Stromal cell of bone marrow (primary cell): ENCODE measurements around the gene CACNA1A.
"Not testable (repeated sequence)": the region's sequence is repeated elsewhere in the genome, so short reads cannot be mapped to it uniquely, and the experiment has no call there.

Experiments used
- DNase-seq: peaks from one replicate; pipeline ENCODE4 v3.0.0-alpha.2; 2012; ENCODE audit warnings: low read depth

The CACNA1A gene

GRCh38 chr19:13506471-13506820 lies at the start of gene CACNA1A:
Gene CACNA1A (minus strand): TSS chr19:13506479. CDS start chr19:13506224, 255 bp downstream.
- no peak for DNase-seq

DNA sequence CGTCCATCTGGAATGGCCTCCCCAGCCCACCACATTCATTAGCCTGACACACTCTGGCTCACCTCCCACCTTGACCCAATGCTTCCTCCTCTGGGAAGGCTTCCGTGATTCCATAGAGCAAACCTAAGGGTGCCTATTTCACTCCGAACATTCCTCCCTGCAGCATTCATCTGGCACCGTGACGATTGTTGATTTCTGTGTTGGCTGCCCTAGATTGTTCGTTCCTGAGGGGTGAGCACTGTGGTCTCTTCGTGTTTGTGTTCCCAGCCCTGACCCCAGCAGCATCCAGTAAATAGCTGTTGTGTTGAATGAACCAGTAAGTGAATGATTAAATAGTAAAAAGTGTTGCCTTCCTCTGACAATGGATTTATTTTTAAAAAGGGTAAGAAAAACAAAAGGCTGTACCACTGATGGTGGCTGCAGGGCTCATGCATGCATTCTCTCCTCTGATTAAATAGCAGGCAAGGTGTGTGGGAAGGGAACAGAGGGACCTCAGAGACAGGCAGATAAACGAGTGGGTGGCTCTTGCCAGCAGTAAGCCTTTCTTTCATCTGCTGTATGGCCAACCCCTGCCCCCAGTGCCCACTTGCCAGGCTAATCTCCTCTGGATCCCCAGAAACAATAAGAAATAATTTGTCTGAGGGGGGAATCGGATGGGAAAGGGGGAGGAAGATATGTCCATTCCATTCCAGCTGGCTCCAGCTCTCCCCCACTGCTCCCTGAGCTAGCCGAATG lies 48.4 kb upstream of the CACNA1A start:
- no peak for DNase-seq

DNA sequence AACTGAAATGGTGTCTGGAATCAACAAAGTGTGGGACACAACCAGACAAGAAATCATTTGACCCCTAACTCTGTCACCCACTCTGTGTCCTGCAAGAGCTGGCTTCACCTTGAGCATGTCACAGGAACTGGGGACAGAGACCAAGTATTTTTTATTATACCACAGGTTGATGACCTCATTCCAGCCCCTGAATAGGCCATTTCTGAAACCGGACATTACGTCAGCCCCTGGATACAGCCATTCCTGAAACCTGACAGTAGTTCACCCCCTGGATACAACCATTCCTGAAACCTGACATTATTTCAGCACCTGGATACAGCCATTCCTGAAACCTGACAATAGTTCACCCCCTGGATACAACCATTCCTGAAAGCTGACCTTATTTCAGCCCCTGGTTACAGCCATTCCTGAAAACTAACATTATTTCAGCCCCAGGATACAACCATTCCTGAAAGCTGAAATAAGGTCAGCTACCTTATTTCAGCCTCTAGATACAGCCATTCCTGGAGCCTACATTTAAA lies 47.7 kb upstream of the CACNA1A start:
- no peak for DNase-seq

DNA sequence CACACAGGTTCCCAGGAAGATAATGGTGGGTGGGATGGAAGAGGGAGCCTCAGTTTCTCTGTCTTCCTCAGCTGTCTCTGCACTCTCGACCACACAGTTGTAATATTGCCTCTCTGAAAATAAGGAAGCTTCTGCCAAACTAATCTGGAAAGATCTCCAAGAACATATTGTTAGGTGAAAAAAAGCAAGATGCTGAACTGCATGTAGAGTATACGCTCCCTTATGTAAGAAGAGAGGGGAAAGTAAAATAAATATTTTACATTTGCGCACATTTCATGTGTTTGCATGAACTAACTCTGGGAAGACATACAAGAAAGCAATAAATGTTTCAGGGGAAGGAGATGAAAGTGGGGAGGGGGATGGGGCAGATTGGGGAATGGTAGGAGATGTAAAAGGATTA lies 41.9 kb upstream of the CACNA1A start:
- no peak for DNase-seq

- DNase-seq: no peak
Observed at GRCh38 chr19:13547102-13547501, 40.8 kb upstream of the CACNA1A start.

DNA sequence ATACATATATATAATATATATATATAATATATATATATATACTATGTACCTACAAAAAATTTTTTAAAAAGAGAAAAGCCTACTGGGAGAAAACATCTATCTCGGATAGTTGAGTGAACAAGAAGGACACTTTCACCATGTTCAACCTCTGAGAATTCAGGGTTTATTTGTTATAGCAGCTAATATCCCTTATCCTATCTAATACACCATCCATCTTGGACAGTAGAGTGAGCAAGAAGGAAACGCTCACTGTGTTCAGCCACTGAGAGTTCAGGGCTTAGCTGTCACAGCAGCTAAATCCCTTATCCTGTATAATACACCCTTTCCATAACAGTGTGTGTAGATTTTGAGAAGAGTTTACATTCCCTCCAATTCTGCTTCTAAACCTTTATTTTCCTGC lies 38.1 kb upstream of the CACNA1A start:
- DNase-seq: no peak

DNA sequence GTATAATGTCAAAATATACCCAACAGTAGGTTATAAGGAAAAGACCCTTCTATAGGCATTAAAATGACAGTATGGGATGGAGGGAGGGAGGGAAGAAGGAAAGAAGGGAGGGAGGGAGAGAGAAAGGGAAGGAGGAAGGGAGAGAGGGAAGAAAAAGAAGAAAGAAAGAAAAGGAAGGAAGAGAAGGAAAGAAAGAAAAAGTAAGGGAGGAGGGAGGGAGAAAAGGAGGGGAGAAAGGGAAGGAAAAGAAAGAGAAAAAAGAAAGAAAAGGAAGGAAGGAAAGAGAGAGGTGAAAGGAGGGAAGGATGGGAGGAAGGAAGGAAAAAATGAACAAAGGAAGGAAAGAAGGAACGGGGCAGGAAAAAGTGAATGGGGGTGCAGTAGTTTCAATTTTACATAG lies 35.3 kb upstream of the CACNA1A start:
- DNase-seq: no peak

GRCh38 chr19:13539332-13539731 lies 33.1 kb upstream of the CACNA1A start:
- no peak for DNase-seq

DNA sequence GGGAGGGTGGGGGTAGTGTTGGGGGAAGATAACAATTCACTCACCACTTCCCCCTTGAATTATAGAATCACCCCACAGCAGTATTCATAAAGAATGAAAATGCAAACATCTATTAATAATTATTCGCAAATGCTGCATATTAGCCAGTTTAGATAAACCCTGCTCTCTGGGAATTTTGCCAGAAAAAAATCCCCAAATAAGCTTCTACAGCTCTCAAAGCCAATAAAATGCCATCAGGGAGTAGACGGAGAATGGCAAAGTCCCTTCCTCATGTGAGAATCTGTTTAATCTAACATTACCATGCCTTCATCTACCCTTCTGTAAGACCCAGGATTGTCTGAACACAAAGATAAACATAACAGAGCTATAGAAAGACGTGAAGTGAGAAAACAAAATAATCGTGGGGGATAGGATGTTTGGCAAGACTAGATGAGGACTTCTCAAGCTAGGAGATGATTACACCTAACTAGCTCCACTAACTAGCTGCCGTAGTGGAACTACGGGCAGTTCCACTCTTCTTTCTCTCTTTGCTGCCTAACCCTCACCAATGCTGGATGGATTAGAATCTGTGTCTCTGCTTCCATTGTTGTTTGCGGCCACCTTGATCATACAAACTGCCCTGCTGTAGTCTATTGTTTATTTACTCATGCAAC lies 32.4 kb upstream of the CACNA1A start:
- DNase-seq: no peak

GRCh38 chr19:13537454-13537853 lies 31.2 kb upstream of the CACNA1A start:
- no peak for DNase-seq

GRCh38 chr19:13530720-13531119 lies 24.4 kb upstream of the CACNA1A start:
- DNase-seq: no peak

DNA sequence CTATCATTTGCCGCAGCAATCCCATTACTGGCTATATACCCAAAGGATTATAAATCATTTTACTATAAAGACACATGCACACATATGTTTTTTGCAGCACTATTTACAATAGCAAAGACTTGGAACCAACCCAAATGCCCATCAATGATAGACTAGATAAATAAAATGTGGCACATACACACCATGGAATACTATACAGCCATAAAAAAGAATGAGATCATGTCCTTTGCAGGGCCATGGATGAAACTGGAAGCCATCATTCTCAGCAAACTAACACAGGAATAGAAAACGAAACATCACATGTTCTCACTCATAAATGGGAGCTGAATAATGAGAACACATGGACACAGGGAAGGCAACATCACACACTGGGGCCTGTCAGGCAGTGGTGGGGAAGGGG lies 23.4 kb upstream of the CACNA1A start:
- DNase-seq: not testable (repeated sequence)

DNA sequence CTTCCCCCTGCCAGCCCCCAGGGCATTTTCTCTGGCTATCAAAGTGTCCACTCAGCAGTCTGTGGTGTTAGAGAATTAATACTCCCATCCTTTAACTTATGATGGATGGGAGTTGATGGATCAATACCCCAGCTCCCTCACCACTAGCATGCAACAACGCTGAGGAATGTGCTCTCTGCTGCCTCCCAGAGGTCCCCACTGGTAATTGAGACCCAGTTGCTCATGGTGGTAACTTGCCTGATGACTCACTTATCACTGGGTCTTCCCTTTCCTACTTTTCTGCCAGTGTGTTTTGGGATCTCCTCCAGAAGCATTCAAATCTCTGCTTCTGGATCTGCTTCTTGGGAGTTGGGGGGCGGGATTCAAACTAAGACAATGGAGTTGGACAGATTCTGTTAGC lies 20.3 kb upstream of the CACNA1A start:
- DNase-seq: peak; percentile 7

DNA sequence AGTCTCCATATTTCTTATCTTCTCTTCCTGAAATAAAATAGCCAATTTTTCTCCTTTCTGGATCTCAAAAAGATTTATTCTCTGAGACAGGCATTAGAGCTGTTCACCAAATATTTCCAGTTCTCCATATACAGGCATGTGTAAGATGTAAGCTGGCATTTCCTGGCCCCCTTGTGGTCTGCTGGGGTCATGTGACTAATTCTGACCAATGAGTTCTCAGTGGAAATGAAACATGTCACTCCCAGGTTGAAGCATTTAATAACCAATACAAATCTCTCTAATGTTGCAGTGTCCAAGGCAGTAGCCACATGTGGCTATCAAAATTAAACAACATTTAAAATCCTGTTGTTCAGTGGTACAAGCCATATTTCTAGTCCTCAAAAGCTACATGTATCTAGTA lies 14.8 kb upstream of the CACNA1A start:
- DNase-seq: no peak

DNA sequence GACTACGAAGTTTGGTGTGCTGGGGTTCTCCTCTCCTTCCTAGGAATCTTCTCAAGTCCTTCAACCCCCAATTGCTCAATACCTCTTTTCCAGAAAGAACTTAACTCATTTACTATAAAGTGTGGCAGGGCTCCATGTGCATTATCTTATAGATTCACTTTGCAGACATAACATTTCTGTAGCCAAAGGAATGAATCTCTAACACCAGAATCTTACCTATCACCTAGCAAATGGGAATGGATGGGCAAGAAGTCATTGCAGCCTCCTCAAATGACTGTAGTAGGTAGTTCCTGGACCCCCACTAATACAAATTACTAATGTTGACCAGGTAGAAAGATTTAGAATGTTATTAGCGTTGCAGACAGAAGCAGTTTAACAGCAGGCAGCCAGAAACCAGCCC lies 5.7 kb upstream of the CACNA1A start:
- DNase-seq: no peak

- no peak for DNase-seq
Observed at GRCh38 chr19:13507053-13507611, 853 bp upstream of the CACNA1A start.

- DNase-seq: no peak
Observed at GRCh38 chr19:13505761-13506470, 363 bp downstream of the CACNA1A start.

GRCh38 chr19:13505164-13505695 lies 1.0 kb downstream of the CACNA1A start:
- no peak for DNase-seq

DNA sequence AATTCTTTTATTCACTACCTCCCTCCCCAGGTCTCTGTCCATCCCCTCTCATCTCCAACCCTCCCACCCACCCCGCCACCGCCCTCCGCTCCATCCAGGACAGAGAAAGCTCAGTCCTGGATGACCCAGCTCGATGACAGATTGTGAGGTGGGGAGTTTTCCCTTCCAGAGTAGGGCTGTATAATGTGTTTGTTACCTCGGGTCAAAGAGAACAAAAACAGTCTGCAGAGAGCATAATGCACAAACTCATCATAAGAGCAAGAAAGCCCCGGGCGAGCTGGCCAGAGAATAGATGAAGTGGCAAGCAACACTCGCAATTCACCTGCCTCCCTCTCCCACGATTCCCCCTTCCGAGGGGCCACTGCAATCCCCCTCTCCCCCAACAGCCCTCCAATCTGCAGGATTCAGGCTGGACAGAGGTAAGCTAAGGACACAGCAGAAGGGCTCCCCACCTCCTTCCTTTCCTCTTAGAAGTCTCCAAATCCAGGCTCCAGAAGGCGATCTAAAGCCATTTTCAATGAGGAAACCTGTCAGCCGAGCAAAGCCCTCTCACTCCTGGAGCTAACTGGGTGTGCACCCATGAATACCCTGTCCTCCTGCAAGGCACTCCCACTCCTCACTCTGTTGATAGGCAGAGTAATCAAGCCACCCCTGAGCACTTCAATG lies 2.6 kb downstream of the CACNA1A start:
- no peak for DNase-seq

DNA sequence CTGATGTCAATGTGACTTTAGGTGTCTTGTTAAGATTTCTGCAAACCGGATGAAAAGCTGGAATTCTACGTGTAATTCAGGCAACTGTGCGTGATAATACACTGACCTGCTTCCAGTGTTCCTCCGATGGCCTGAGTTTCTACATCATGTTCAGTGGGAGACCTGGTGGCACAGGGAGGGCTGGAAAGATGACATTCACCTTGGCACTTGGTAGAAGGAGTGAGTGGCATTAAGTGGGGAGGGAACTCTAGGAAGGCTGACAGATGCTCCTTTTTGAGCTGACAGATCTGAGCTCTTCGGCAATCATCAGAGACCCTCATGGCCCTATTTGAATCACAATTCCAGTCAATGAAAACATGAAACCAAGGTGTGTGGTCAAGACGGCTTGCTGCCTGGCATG lies 4.0 kb downstream of the CACNA1A start:
- no peak for DNase-seq

DNA sequence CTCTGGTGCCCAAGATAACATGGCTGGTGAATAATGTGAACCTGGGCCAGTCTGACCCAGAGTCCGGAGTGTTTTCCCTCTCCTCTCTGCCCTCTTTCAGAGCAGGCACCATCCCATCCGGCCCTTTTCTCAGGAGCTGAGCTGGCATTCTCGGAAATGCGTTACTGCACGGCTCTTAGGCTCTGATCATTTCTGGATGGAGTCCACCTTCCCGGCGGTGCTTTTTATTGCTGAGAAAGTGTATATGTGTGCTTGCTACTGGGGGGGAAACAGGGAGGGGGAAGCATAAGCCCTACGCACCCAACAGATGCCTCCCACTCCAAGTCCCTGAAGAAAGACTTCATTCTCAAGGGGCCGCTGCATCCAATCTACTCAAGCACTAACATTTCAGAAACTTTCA lies 6.6 kb downstream of the CACNA1A start:
- no peak for DNase-seq
